Epithelial cell of esophagus (primary cell): ENCODE measurements around the gene FBN3.

ENCODE experiments used
- DNase-seq: peaks from one replicate; pipeline ENCODE4 v3.0.0; 2010; ENCODE audit warnings: low read depth
- H3K4me3 ChIP-seq: 2 replicates; pipeline ENCODE4 v1.5.1; 2011; ENCODE audit warnings: mild to moderate bottlenecking, low read length, control low read depth
- TF ChIP-seq, protein P1 (sequence below): IDR thresholded peaks from 2 replicates; pipeline ENCODE4 v1.5.1; 2011; ENCODE audit warnings: low read depth, mild to moderate bottlenecking, low read length, control low read depth, inconsistent platforms; ENCODE audit not compliant: insufficient read depth; ENCODE audit errors: missing control alignments

The FBN3 gene

DNA sequence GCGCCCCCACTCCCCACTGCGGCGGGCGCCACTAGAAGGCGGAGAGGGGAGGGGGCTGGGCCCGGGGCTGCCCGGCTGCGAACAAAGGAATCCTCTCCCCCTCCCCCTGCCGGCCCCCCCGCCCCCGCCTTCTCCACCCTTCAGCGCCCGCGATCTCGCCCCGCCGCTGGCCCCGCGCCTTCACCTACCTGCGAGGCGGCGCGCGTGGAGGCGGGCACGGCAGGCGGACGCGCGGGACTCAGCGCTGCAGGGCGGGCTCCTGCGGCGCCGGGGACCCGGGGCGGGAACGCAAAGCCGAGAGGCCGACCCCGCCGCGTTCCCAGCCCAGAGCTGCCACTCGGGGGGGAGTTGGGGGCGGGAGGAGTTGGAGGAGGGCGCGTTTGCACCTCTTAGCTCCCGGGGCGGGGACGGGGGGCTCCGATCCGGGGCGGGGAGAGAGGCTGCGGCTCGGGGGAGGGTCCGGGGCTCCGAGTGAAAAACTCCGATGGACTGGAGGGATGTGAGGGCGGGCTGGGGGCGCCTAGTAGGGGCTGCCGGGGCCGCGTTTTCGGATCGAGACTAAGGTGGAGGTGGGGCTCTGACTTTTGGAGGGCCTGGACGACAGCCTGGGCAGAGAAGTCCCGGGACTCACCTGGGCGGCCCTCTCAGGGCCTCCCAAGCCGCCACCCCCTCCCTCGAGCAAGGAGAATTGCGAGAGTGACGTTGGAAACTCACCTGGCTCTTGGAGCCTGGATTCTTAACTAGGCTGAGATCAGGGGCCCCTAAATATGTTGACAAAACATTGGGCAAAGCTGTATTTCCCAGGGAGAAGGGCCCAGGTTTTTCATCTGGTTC is at the start of gene FBN3:
Gene FBN3 (minus strand): TSS at position 332 of the 834 bp plus-strand sequence. CDS start 2,112 bp downstream, outside the sequence.
- TF ChIP-seq, protein P1, sequence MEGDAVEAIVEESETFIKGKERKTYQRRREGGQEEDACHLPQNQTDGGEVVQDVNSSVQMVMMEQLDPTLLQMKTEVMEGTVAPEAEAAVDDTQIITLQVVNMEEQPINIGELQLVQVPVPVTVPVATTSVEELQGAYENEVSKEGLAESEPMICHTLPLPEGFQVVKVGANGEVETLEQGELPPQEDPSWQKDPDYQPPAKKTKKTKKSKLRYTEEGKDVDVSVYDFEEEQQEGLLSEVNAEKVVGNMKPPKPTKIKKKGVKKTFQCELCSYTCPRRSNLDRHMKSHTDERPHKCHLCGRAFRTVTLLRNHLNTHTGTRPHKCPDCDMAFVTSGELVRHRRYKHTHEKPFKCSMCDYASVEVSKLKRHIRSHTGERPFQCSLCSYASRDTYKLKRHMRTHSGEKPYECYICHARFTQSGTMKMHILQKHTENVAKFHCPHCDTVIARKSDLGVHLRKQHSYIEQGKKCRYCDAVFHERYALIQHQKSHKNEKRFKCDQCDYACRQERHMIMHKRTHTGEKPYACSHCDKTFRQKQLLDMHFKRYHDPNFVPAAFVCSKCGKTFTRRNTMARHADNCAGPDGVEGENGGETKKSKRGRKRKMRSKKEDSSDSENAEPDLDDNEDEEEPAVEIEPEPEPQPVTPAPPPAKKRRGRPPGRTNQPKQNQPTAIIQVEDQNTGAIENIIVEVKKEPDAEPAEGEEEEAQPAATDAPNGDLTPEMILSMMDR, result no peak
- DNase-seq, result no peak
- H3K4me3 ChIP-seq, result no peak within 1 kb of the TSS

DNA sequence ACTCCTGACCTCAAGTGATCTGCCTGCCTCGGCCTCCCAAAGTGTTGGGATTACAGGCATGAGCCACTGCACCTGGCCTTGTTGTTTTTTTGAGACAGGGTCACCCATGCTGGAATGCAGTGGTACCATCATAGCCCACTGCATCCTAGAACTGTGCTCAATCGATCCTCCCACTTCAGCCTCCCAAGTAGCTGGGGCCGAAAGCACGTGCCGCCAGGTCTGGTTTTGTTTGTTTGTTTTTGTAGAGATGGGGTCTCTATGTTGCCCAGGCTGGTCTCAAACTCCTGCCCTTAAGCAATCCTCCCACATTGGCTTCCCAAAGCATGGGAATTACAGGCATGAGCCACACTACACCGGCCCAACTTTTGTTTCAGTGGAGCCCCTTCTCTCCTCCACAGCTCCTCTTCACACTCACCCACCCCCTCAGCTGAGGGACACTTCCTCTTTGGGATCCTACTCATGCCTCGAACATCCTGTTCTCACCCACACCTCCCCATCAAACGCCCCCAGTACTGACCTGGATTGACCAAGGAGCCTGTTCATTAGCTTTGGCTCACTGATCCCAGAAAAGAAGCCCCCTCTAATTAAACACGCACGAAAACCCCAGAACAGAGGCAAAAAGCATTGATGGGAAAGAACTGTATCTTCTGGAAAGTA is 47.0 kb upstream of the FBN3 start:
- no peak overlapping the region for H3K4me3 ChIP-seq
- DNase-seq, result no peak
- TF ChIP-seq, protein P1, result no peak

DNA sequence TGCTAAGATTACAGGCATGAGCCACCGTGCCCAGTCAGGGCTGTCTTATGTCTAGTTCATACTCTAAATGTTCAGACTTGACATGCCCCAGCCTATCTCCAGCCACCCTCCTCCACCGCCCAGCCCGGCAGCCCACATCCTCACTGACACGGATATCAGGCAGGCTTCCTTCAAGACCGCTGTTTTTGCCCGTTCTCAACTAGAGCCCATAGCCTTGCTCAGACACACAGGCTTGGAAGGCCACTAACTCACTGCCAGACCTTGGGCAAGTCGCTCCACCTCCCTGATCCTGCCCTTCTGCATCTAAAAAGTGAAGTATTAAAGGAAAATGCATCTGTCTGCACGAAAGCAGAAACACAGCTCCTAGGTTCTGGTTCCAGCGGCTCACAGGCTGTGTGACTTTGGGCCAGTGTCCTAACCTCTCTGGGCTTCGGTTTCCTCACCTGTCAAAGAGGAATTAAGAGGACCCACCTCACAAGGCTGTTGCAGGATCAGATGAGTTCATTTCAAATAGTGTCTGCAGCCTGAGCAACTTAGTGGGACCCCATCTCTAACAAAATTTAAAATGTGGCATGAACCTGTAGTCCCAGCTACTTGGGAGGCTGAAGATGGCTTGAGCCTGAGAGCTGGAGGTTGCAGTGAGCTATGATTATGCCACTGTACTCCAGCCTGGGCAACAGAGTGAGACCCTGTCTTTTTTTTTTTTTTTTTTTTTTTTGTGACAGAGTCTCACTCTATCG is 45.3 kb upstream of the FBN3 start:
- no peak for DNase-seq
- TF ChIP-seq, protein P1, result no peak
- no peak overlapping the region for H3K4me3 ChIP-seq

DNA sequence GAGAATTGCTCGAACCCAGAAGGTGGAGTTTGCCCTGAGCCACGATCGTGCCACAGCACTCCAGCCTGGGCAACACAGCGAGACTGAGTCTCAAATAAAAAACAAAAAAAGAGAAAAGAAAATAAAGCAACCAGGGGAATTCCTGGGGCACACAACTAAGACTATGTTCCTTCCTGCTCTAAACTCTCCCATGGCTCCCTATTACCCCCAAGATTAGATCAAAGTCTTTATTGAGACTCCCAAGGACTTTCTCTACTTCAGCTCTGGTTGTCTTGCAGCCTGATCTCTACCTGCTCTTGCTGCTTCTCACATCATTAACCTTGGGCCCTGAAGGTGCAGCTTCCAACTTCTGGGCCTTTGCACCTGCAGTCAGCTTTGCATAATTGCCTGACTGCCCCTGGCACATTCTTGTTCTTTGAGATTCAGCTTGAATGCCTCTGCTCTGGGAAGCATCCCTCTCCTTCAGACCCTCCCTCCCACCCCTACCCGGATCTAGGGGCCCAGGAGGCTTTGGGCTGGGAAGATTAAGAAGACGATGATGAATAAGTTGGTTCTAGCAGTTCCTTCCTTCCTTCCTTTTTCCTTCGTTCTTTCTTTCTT is 42.9 kb upstream of the FBN3 start:
- no peak overlapping the region for H3K4me3 ChIP-seq
- TF ChIP-seq, protein P1, result no peak
- no peak for DNase-seq

DNA sequence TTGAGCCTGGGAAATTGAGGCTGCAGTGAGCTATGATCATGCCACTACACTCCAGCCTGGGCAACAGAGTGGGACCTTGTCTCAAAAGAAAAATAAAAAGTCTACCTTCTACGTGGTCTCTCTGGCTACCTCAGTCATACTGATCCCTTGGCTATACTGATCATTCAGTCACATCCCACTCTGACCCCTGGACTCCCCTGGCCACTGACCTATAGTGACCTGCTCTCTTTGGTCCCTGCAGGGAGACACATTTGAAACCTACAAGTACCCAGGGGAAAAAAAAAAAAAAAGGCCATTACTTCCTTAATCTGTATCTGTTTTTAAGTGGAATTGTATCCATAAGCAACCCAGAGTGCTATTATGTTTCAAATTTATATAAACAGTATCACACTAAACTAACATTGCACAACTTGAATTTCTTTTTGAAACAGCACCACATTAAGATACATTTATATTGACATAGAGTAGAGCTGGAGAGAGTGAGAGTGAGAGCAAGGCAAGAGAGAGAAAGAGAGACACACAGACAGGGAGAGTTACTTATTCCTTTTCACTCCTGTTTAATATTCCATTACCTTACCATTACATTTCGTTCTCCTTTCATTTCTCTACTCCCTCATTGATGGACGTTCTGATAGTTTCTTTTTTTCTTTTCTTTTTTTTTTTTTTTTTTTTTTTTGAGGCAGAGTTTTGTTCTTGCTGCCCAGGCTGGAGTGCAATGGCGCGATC is 36.1 kb upstream of the FBN3 start:
- no peak overlapping the region for H3K4me3 ChIP-seq
- TF ChIP-seq, protein P1, result no peak
- no peak for DNase-seq

DNA sequence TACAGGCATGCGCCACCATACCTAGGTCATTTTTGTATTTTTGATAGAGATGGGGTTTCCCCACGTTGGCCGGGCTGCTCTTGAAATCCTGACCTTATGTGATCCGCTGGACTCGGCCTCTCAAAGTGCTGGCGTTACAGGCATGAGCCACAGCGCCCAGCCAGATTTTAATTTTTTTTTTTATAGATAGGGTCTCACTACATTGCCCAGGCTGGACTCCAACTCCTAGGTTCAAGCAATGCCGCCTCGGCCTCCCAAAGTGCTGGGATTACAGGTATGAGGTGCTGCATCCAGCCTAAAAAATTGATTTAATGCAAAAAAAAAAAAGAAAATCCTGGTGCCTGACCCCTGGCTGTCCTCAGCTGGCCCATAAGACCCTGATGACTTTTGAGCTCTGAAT is 34.9 kb upstream of the FBN3 start:
- no peak for DNase-seq
- no peak overlapping the region for H3K4me3 ChIP-seq
- TF ChIP-seq, protein P1, result no peak
